Measurements from ENCODE around the gene EPB41L4A.
"Not testable (repeated sequence)": the region's sequence is repeated elsewhere in the genome, so short reads cannot be mapped to it uniquely, and the experiment has no call there.

EPB41L4A gene

GRCh38 chr5:112401924-112402323 lies 17.2 kb downstream of the EPB41L4A start:
- no peak for DNase-seq (ENCODE audit: low spot score)

GRCh38 chr5:112397690-112398089 lies 21.4 kb downstream of the EPB41L4A start:
- DNase-seq (ENCODE audit: low spot score): no peak

GRCh38 chr5:112396430-112396829 lies 22.6 kb downstream of the EPB41L4A start:
- DNase-seq (ENCODE audit: low spot score): no peak

GRCh38 chr5:112395299-112395698 lies 23.8 kb downstream of the EPB41L4A start:
- not testable (repeated sequence) for DNase-seq (ENCODE audit: low spot score)

- DNase-seq (ENCODE audit: low spot score): no peak
These were observed 28.8 kb downstream of the EPB41L4A start for GRCh38 chr5:112390327-112390726.

GRCh38 chr5:112388739-112389138 lies 30.3 kb downstream of the EPB41L4A start:
- DNase-seq (ENCODE audit: low spot score): no peak

- DNase-seq (ENCODE audit: low spot score): no peak
These were observed 31.0 kb downstream of the EPB41L4A start for GRCh38 chr5:112388074-112388473.

- DNase-seq (ENCODE audit: low spot score): no peak
These were observed 32.3 kb downstream of the EPB41L4A start for GRCh38 chr5:112386766-112387165.

- DNase-seq (ENCODE audit: low spot score): no peak
These were observed 33.1 kb downstream of the EPB41L4A start for GRCh38 chr5:112385969-112386368.

- no peak for DNase-seq (ENCODE audit: low spot score)
These were observed 33.5 kb downstream of the EPB41L4A start for GRCh38 chr5:112385566-112385965.

- no peak for DNase-seq (ENCODE audit: low spot score)
These were observed 34.6 kb downstream of the EPB41L4A start for GRCh38 chr5:112384523-112384922.

- no peak for DNase-seq (ENCODE audit: low spot score)
These were observed 36.2 kb downstream of the EPB41L4A start for GRCh38 chr5:112382886-112383285.

GRCh38 chr5:112381521-112381920 lies 37.6 kb downstream of the EPB41L4A start:
- no peak for DNase-seq (ENCODE audit: low spot score)

GRCh38 chr5:112379542-112380325 lies 39.3 kb downstream of the EPB41L4A start:
- DNase-seq (ENCODE audit: low spot score): no peak

- no peak for DNase-seq (ENCODE audit: low spot score)
These were observed 44.3 kb downstream of the EPB41L4A start for GRCh38 chr5:112374818-112375217.

GRCh38 chr5:112374356-112374755 lies 44.7 kb downstream of the EPB41L4A start:
- DNase-seq (ENCODE audit: low spot score): no peak

- DNase-seq (ENCODE audit: low spot score): no peak
These were observed 45.2 kb downstream of the EPB41L4A start for GRCh38 chr5:112373885-112374284.

- DNase-seq (ENCODE audit: low spot score): no peak
These were observed 46.5 kb downstream of the EPB41L4A start for GRCh38 chr5:112372543-112372942.

GRCh38 chr5:112371067-112371466 lies 48.0 kb downstream of the EPB41L4A start:
- no peak for DNase-seq (ENCODE audit: low spot score)

GRCh38 chr5:112367400-112367799 lies 51.7 kb downstream of the EPB41L4A start:
- no peak for DNase-seq (ENCODE audit: low spot score)

GRCh38 chr5:112366987-112367386 lies 52.1 kb downstream of the EPB41L4A start:
- DNase-seq (ENCODE audit: low spot score): no peak

GRCh38 chr5:112360740-112361139 lies 58.3 kb downstream of the EPB41L4A start:
- not testable (repeated sequence) for DNase-seq (ENCODE audit: low spot score)

GRCh38 chr5:112356178-112356956 lies 62.7 kb downstream of the EPB41L4A start:
- no peak for DNase-seq (ENCODE audit: low spot score)

Data from putamen (tissue), 1 donor.